Activated T-cell treated with anti-CD3 and anti-CD28 coated beads, Interleukin-2, amount 50 U/mL, for 48 hours (primary cell): Measurements from ENCODE around the gene MN1.

Experiments used
- DNase-seq, 2 experiments: peaks; one replicate each; pipeline ENCODE4 v3.0.0-alpha.2; 2020

MN1 gene

GRCh38 chr22:27731621-27732020 lies 69.9 kb downstream of the MN1 start:
- no peak for DNase-seq

- DNase-seq = no peak
Observed at GRCh38 chr22:27730641-27731433, 70.7 kb downstream of the MN1 start.

- no peak for DNase-seq
Observed at GRCh38 chr22:27729246-27729645, 72.3 kb downstream of the MN1 start.

- no peak for DNase-seq
Observed at GRCh38 chr22:27727673-27728451, 73.7 kb downstream of the MN1 start.

GRCh38 chr22:27726686-27727449 lies 74.7 kb downstream of the MN1 start:
- no peak for DNase-seq

GRCh38 chr22:27726331-27726685 lies 75.2 kb downstream of the MN1 start:
- no peak for DNase-seq

- DNase-seq = no peak
Observed at GRCh38 chr22:27725661-27726060, 75.9 kb downstream of the MN1 start.

- no peak for DNase-seq
Observed at GRCh38 chr22:27724709-27725108, 76.8 kb downstream of the MN1 start.

GRCh38 chr22:27724157-27724556 lies 77.4 kb downstream of the MN1 start:
- DNase-seq = no peak

- DNase-seq = no peak
Observed at GRCh38 chr22:27723708-27724107, 77.8 kb downstream of the MN1 start.

- no peak for DNase-seq
Observed at GRCh38 chr22:27723158-27723557, 78.4 kb downstream of the MN1 start.

- DNase-seq = no peak
Observed at GRCh38 chr22:27720860-27721259, 80.7 kb downstream of the MN1 start.

- DNase-seq = no peak
Observed at GRCh38 chr22:27719535-27720227, 81.9 kb downstream of the MN1 start.

GRCh38 chr22:27719036-27719347 lies 82.6 kb downstream of the MN1 start:
- no peak for DNase-seq

- no peak for DNase-seq
Observed at GRCh38 chr22:27718186-27719035, 83.1 kb downstream of the MN1 start.

- DNase-seq = no peak
Observed at GRCh38 chr22:27717094-27717493, 84.5 kb downstream of the MN1 start.

GRCh38 chr22:27716074-27716473 lies 85.5 kb downstream of the MN1 start:
- DNase-seq = no peak

- no peak for DNase-seq
Observed at GRCh38 chr22:27715106-27715505, 86.5 kb downstream of the MN1 start.

- no peak for DNase-seq
Observed at GRCh38 chr22:27714068-27714467, 87.5 kb downstream of the MN1 start.

- no peak for DNase-seq
Observed at GRCh38 chr22:27713461-27713860, 88.1 kb downstream of the MN1 start.

GRCh38 chr22:27711756-27712155 lies 89.8 kb downstream of the MN1 start:
- DNase-seq = no peak

- DNase-seq = no peak
Observed at GRCh38 chr22:27711012-27711411, 90.5 kb downstream of the MN1 start.
